ENCODE data around the gene PNMA8A. TPM values are rescaled to one million over a fixed set of nuclear protein-coding genes. Genes with fewer than 3 reads are reported as not detected.

The PNMA8A gene
- total RNA-seq, 2 experiments from 2014 or later, result not detected

GRCh38 chr19:46428239-46429135 lies 42.9 kb downstream of the PNMA8A start, which contains the start of gene PNMA8C:
PNMA8C (minus strand) TSS chr19:46428936; CDS start chr19:46428359, 577 bp downstream.
- peak; percentile 87 for DNase-seq (ENCODE audit: low spot score)
- Histone ChIP-seq H3K4me1 (ENCODE audit: insufficient read depth, low read length, poor library complexity, severe bottlenecking) (peaks cover 67% of the 10 kb centered on the region), H3K36me3 (ENCODE audit: insufficient read depth, low read length) (no peaks in the 10 kb centered on the region), H3K79me2 (ENCODE audit: insufficient read depth, low read depth, low read length) (no peaks in the 10 kb centered on the region), H4K20me1 (ENCODE audit: insufficient read depth, low read length) (no peaks in the 10 kb centered on the region), H3K4me2 (ENCODE audit: low read length) (peak within 1 kb of the TSS; percentile 70), H3K9me3 (ENCODE audit: low read length) (no peaks in the 10 kb centered on the region), H3K4me3 (ENCODE audit: low read depth, low read length, poor library complexity, severe bottlenecking) (peak within 1 kb of the TSS; percentile 64), H3K9me2 (ENCODE audit: insufficient read depth, low read length) (no peaks in the 10 kb centered on the region), H3K27ac (ENCODE audit: low read depth, low read length, poor library complexity, severe bottlenecking) (peak within 1 kb of the TSS; percentile 83), H2AFZ (ENCODE audit: low read length) (peak within 1 kb of the TSS; percentile 63)
- ChIA-PET CTCF (ENCODE audit: unreplicated experiment) (no interaction called here), POLR2A (interaction anchor here (1.0 kb wide), 1 partner anchor 48 kb away, joined by 3 read pairs; no protein-coding TSS in a partner anchor)
- intact Hi-C loops (cut with micrococcal nuclease; ENCODE audit: unreplicated experiment), result no loop called here
- no TSS peak for BruUV-seq (replicated peaks)
- TF ChIP-seq EZH2phosphoT487 (IDR thresholded peaks at IDR 0.05; ENCODE audit: borderline replicate concordance, low read depth, low read length) (no peak), CTCF (conservative IDR thresholded peaks at IDR 0.05; ENCODE audit: low read length) (no peak)

- no peak for DNase-seq (ENCODE audit: low spot score)
- Histone ChIP-seq H3K4me3 (ENCODE audit: low read depth, low read length, poor library complexity, severe bottlenecking) (peak overlapping the region; percentile 64), H3K4me2 (ENCODE audit: low read length) (peak overlapping the region; percentile 70), H4K20me1 (ENCODE audit: insufficient read depth, low read length) (no peaks in the 10 kb centered on the region), H3K79me2 (ENCODE audit: insufficient read depth, low read depth, low read length) (no peaks in the 10 kb centered on the region), H2AFZ (ENCODE audit: low read length) (no peak overlapping the region), H3K9me2 (ENCODE audit: insufficient read depth, low read length) (no peaks in the 10 kb centered on the region), H3K4me1 (ENCODE audit: insufficient read depth, low read length, poor library complexity, severe bottlenecking) (peaks cover 74% of the 10 kb centered on the region), H3K36me3 (ENCODE audit: insufficient read depth, low read length) (no peaks in the 10 kb centered on the region), H3K9me3 (ENCODE audit: low read length) (no peaks in the 10 kb centered on the region), H3K27ac (ENCODE audit: low read depth, low read length, poor library complexity, severe bottlenecking) (no peak overlapping the region)
- CTCF ChIA-PET (ENCODE audit: unreplicated experiment), result no interaction called here
- TF ChIP-seq CTCF (conservative IDR thresholded peaks at IDR 0.05; ENCODE audit: low read length), result no peak
- no peak for TF ChIP-seq EZH2phosphoT487 (IDR thresholded peaks at IDR 0.05; ENCODE audit: borderline replicate concordance, low read depth, low read length)
- POLR2A ChIA-PET, result interaction anchor here (1.0 to 1.1 kb wide), 2 partner anchors 13 to 49 kb away, joined by 3 read pairs; no protein-coding TSS in a partner anchor
- no TSS peak for BruUV-seq (replicated peaks)
- intact Hi-C loops (cut with micrococcal nuclease; ENCODE audit: unreplicated experiment), result no loop called here
These were observed 43.8 kb downstream of the PNMA8A start for GRCh38 chr19:46427518-46428045.
